ENCODE results near the gene NABP2. TPM values are rescaled to one million over a fixed set of nuclear protein-coding genes. Genes with fewer than 3 reads are reported as not detected.

The NABP2 gene
- total RNA-seq, 1 experiment from 2014 or later, result 42.7 TPM

GRCh38 chr12:56243731-56244181, 19.6 kb downstream of the NABP2 start:
- no peak for TF ChIP-seq NR2C2 (CRISPR knock-in tag; IDR thresholded peaks at IDR 0.05)
- TF ChIP-seq ARID4B (CRISPR knock-in tag; IDR thresholded peaks at IDR 0.05; ENCODE audit: borderline replicate concordance), result no peak
- no peak for TF ChIP-seq JUN (CRISPR knock-in tag; IDR thresholded peaks at IDR 0.05)
- TF ChIP-seq IRF1 (CRISPR knock-in tag; IDR thresholded peaks at IDR 0.05), result no peak
- no peak for TF ChIP-seq MAX (CRISPR knock-in tag; IDR thresholded peaks at IDR 0.05)
- no peak for TF ChIP-seq AR (CRISPR knock-in tag; IDR thresholded peaks at IDR 0.05)
- TF ChIP-seq JAZF1 (CRISPR knock-in tag; IDR thresholded peaks at IDR 0.05), result no peak
- no peak for TF ChIP-seq SOX15 (CRISPR knock-in tag; IDR thresholded peaks at IDR 0.05)
- TF ChIP-seq AFF4 (CRISPR knock-in tag; IDR thresholded peaks at IDR 0.05; ENCODE audit: borderline replicate concordance), result no peak
- TF ChIP-seq ZNF232 (CRISPR knock-in tag; IDR thresholded peaks at IDR 0.05), result no peak
- no peak for TF ChIP-seq HMGXB4 (CRISPR knock-in tag; IDR thresholded peaks at IDR 0.05)
- no peak for TF ChIP-seq FOXJ3 (CRISPR knock-in tag; IDR thresholded peaks at IDR 0.05; ENCODE audit: borderline replicate concordance)
- TF ChIP-seq RELA (CRISPR knock-in tag; IDR thresholded peaks at IDR 0.05; ENCODE audit: borderline replicate concordance), result no peak
- no peak for TF ChIP-seq ZNF671 (CRISPR knock-in tag; IDR thresholded peaks at IDR 0.05)
- Mint-ChIP-seq H3K27me3 (ENCODE audit: low read depth) (no peaks in the 10 kb centered on the region), H3K27ac (no peak overlapping the region), H3K36me3 (peaks cover 63% of the 10 kb centered on the region), H3K4me3 (no peak overlapping the region), H3K9me3 (no peaks in the 10 kb centered on the region), H3K4me1 (no peaks in the 10 kb centered on the region)
- CTCF ChIA-PET, result interaction anchor here (0.6 kb wide), 1 partner anchor 15 kb away, joined by 3 read pairs; the partner anchor contains the start of gene ANKRD52
- ATAC-seq, result no peak
- POLR2A ChIA-PET, result interaction anchor here (1.3 kb wide), 1 partner anchor 14 kb away, joined by 3 read pairs; no protein-coding TSS in a partner anchor
- no peak for DNase-seq (ENCODE audit: low spot score)

Data from WTC11 (cell line).